ENCODE measurements around the gene MTREX.

The MTREX gene

GRCh38 chr5:55383254-55383653, 75.5 kb downstream of the MTREX start:
- DNase-seq (ENCODE audit: low read depth, low spot score) = no peak

GRCh38 chr5:55384072-55384471, 76.3 kb downstream of the MTREX start:
- DNase-seq (ENCODE audit: low read depth, low spot score) = no peak

GRCh38 chr5:55385227-55385626, 77.4 kb downstream of the MTREX start:
- DNase-seq (ENCODE audit: low read depth, low spot score) = no peak

- no peak for DNase-seq (ENCODE audit: low read depth, low spot score)
These were observed 78.1 kb downstream of the MTREX start for GRCh38 chr5:55385846-55386245.

- no peak for DNase-seq (ENCODE audit: low read depth, low spot score)
These were observed 78.6 kb downstream of the MTREX start for GRCh38 chr5:55386356-55386755.

- DNase-seq (ENCODE audit: low read depth, low spot score) = no peak
These were observed 80.1 kb downstream of the MTREX start for GRCh38 chr5:55387865-55388264.

- no peak for DNase-seq (ENCODE audit: low read depth, low spot score)
These were observed 83.9 kb downstream of the MTREX start for GRCh38 chr5:55391707-55392106.

- no peak for DNase-seq (ENCODE audit: low read depth, low spot score)
These were observed 84.9 kb downstream of the MTREX start for GRCh38 chr5:55392669-55393068.

GRCh38 chr5:55393501-55394175, 85.8 kb downstream of the MTREX start:
- no peak for DNase-seq (ENCODE audit: low read depth, low spot score)

GRCh38 chr5:55402199-55402598, 94.4 kb downstream of the MTREX start:
- no peak for DNase-seq (ENCODE audit: low read depth, low spot score)

GRCh38 chr5:55406292-55406691, 98.5 kb downstream of the MTREX start:
- DNase-seq (ENCODE audit: low read depth, low spot score) = no peak

- DNase-seq (ENCODE audit: low read depth, low spot score) = no peak
These were observed 99.4 kb downstream of the MTREX start for GRCh38 chr5:55407059-55407684.

GRCh38 chr5:55407984-55408383, 100.2 kb downstream of the MTREX start:
- no peak for DNase-seq (ENCODE audit: low read depth, low spot score)

GRCh38 chr5:55409775-55410174, 102.0 kb downstream of the MTREX start:
- no peak for DNase-seq (ENCODE audit: low read depth, low spot score)

GRCh38 chr5:55410845-55411244, 103.1 kb downstream of the MTREX start:
- no peak for DNase-seq (ENCODE audit: low read depth, low spot score)

GRCh38 chr5:55411876-55412275, 104.1 kb downstream of the MTREX start:
- no peak for DNase-seq (ENCODE audit: low read depth, low spot score)

- no peak for DNase-seq (ENCODE audit: low read depth, low spot score)
These were observed 105.9 kb downstream of the MTREX start for GRCh38 chr5:55413644-55414043.

- no peak for DNase-seq (ENCODE audit: low read depth, low spot score)
These were observed 107.3 kb downstream of the MTREX start for GRCh38 chr5:55415071-55415470.

GRCh38 chr5:55416306-55416705, 108.5 kb downstream of the MTREX start:
- no peak for DNase-seq (ENCODE audit: low read depth, low spot score)

GRCh38 chr5:55418994-55419968, 111.5 kb downstream of the MTREX start:
- DNase-seq (ENCODE audit: low read depth, low spot score) = no peak

- no peak for DNase-seq (ENCODE audit: low read depth, low spot score)
These were observed 113.3 kb downstream of the MTREX start for GRCh38 chr5:55421074-55421529.

- no peak for DNase-seq (ENCODE audit: low read depth, low spot score)
These were observed 118.7 kb downstream of the MTREX start for GRCh38 chr5:55426455-55426854.

Measured in ELF-1 (cell line).